Fibroblast of lung (primary cell): ENCODE data around the gene ATP6V1G2. TPM values are rescaled to one million over a fixed set of nuclear protein-coding genes. Genes with fewer than 3 reads are reported as not detected.

Source experiments
- DNase-seq, 2 donors: peaks; one replicate each; pipeline versions ENCODE4 v3.0.0 to v3.0.0-alpha.2; 2010; ENCODE audit warnings: low read depth in 2 of 2
- H2AFZ ChIP-seq: 2 replicates; pipeline ENCODE4 v1.5.1; 2012; ENCODE audit warnings: low read length, control low read depth, inconsistent platforms
- H3K27ac ChIP-seq: 2 replicates; pipeline ENCODE4 v1.5.1; 2011; ENCODE audit warnings: low read length, control low read depth; ENCODE audit not compliant: insufficient read depth
- H3K27me3 ChIP-seq: 2 replicates; pipeline ENCODE4 v1.5.1; 2011; ENCODE audit warnings: mild to moderate bottlenecking, low read length; ENCODE audit not compliant: control insufficient read depth, insufficient read depth
- H3K36me3 ChIP-seq: 2 replicates; pipeline ENCODE4 v1.5.1; 2011; ENCODE audit warnings: low read length; ENCODE audit not compliant: control insufficient read depth, insufficient read depth
- H3K4me1 ChIP-seq: 2 replicates; pipeline ENCODE4 v1.5.1; 2011; ENCODE audit warnings: low read length; ENCODE audit not compliant: control insufficient read depth, insufficient read depth; ENCODE audit errors: extremely low read depth
- H3K4me2 ChIP-seq: 2 replicates; pipeline ENCODE4 v1.5.1; 2011; ENCODE audit warnings: low read length, control low read depth; ENCODE audit not compliant: insufficient read depth; ENCODE audit errors: extremely low read depth
- H3K4me3 ChIP-seq, 4 experiments: fragments of 200-600 bp in 1 of 4; sonication (generic) in 1 of 4; replicated peaks in 1 of 4; 2 replicates each; pipeline ENCODE4 v1.5.1; 2011 to 2016; ENCODE audit warnings: low read length in 4 of 4, low read depth in 3 of 4, mild to moderate bottlenecking in 3 of 4, control low read depth in 2 of 4, inconsistent platforms in 1 of 4, mixed read lengths in 1 of 4; ENCODE audit not compliant: insufficient read depth in 1 of 4; ENCODE audit errors: control extremely low read depth in 1 of 4
- H3K79me2 ChIP-seq: 2 replicates; pipeline ENCODE4 v1.5.1; 2012; ENCODE audit warnings: mild to moderate bottlenecking, low read length, inconsistent platforms; ENCODE audit not compliant: control insufficient read depth, insufficient read depth
- H3K9ac ChIP-seq: 2 replicates; pipeline ENCODE4 v1.5.1; 2011; ENCODE audit warnings: mild to moderate bottlenecking, low read length, control low read depth; ENCODE audit not compliant: insufficient read depth
- H3K9me3 ChIP-seq: 2 replicates; pipeline ENCODE4 v1.5.1; 2012; ENCODE audit warnings: low read depth, low read length; ENCODE audit not compliant: control insufficient read depth, insufficient read depth
- H4K20me1 ChIP-seq: 2 replicates; pipeline ENCODE4 v1.5.1; 2011; ENCODE audit warnings: low read length; ENCODE audit not compliant: control insufficient read depth, insufficient read depth; ENCODE audit errors: extremely low read depth
- EZH2 ChIP-seq: IDR thresholded peaks from 2 replicates; pipeline ENCODE4 v1.5.1; 2012; ENCODE audit warnings: low read length, control low read depth, mild to moderate bottlenecking; ENCODE audit errors: missing control alignments
- polyA plus RNA-seq, 2 donors: library from polyadenylated mRNA; depleted of rRNA in 1 of 2; stranded (reverse) in 1 of 2; unstranded in 1 of 2; fragments of >200 nt; gene quantifications; 2 replicates each; pipeline ENCODE4 v1.2.1, GENCODE V29; 2011 to 2012; ENCODE audit warnings: missing spikeins in 1 of 2
- total RNA-seq: library from RNA; depleted of rRNA; stranded (reverse); fragments of >200 nt; gene quantifications from 2 replicates; pipeline ENCODE4 v1.2.1, GENCODE V29; 2014
- TF ChIP-seq, protein P1 (sequence below), 2 donors: IDR thresholded peaks in 1 of 2; conservative IDR thresholded peaks in 1 of 2; 1 replicate in 1 of 2; 2 replicates in 1 of 2; pipeline ENCODE4 v1.5.1; 2011 to 2012; ENCODE audit warnings: low read length in 2 of 2, control low read depth in 1 of 2, inconsistent platforms in 1 of 2, low read depth in 1 of 2, mild to moderate bottlenecking in 1 of 2

ATP6V1G2 gene
- total and polyA plus RNA-seq, 2 donors (not counting 1 experiment from before 2014, with no cell fraction given), result 11.2 to 16.0 TPM

DNA sequence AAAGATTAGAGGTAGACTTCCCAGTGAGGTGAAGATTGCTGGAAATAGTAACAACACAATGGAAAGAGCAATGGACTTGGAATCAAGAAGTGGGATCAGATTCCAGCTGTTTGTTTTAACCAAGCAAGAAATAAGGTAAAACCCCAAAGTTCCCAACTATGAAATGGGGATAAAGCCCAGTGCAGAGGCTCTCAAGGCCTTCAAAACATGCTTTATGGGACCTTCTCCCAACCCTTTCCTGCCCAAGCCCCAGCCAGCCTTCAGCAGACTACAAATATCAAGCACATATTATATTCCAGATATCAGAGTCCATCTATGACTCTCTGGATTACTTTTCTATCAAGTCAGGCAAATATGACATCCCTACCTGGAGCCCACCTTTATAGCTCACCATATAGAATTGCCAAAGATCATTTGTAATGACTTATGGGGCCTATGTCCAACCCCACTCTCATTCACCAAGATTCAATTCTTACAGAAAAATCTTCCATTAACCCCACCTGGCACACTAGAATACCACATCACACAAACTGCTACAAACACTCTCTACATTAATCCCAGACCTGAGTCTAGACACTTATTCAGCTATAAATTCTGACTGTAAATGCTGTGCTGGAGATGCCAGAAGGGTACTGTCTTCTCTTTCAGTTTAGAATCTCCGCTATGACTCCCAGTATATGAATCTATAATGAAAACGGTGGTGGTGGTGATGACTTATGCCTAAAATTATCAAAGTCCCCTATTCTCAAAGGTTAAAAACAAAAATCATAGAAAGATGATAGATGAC is 10.7 kb downstream of the ATP6V1G2 start:
- Histone ChIP-seq H4K20me1 (peaks cover 1% of the 10 kb centered on the region), H3K79me2 (peaks cover 58% of the 10 kb centered on the region)

GRCh38 chr6:31534521-31535040 is 11.8 kb downstream of the ATP6V1G2 start:
- Histone ChIP-seq H3K4me2 (no peak overlapping the region), H4K20me1 (peaks cover 1% of the 10 kb centered on the region), H3K9me3 (no peaks in the 10 kb centered on the region), H2AFZ (no peak overlapping the region), H3K27ac (no peak overlapping the region), H3K36me3 (peaks cover 48% of the 10 kb centered on the region), H3K79me2 (peaks cover 46% of the 10 kb centered on the region), H3K9ac (no peak overlapping the region), H3K4me3 (no peak overlapping the region), H3K4me1 (peaks cover 6% of the 10 kb centered on the region), H3K27me3 (no peaks in the 10 kb centered on the region)
- TF ChIP-seq EZH2, result no peak
- TF ChIP-seq, protein P1, sequence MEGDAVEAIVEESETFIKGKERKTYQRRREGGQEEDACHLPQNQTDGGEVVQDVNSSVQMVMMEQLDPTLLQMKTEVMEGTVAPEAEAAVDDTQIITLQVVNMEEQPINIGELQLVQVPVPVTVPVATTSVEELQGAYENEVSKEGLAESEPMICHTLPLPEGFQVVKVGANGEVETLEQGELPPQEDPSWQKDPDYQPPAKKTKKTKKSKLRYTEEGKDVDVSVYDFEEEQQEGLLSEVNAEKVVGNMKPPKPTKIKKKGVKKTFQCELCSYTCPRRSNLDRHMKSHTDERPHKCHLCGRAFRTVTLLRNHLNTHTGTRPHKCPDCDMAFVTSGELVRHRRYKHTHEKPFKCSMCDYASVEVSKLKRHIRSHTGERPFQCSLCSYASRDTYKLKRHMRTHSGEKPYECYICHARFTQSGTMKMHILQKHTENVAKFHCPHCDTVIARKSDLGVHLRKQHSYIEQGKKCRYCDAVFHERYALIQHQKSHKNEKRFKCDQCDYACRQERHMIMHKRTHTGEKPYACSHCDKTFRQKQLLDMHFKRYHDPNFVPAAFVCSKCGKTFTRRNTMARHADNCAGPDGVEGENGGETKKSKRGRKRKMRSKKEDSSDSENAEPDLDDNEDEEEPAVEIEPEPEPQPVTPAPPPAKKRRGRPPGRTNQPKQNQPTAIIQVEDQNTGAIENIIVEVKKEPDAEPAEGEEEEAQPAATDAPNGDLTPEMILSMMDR (conservative IDR thresholded peaks at IDR 0.05 in 1 of 2, IDR thresholded peaks at IDR 0.05 in 1 of 2; ENCODE audit: low read depth in 1 of 2, low read length in 2 of 2), result no peak
- DNase-seq, result no peak

More for the DNA sequence above, 10.7 kb downstream of the ATP6V1G2 start:
- Histone ChIP-seq H3K4me2 (no peak overlapping the region), H3K9ac (no peak overlapping the region), H3K36me3 (peaks cover 42% of the 10 kb centered on the region), H3K9me3 (no peaks in the 10 kb centered on the region), H3K4me3 (no peak overlapping the region), H2AFZ (no peak overlapping the region), H3K27me3 (no peaks in the 10 kb centered on the region), H3K4me1 (peaks cover 7% of the 10 kb centered on the region), H3K27ac (no peak overlapping the region)
- no peak for DNase-seq
- TF ChIP-seq, protein P1 (conservative IDR thresholded peaks at IDR 0.05 in 1 of 2, IDR thresholded peaks at IDR 0.05 in 1 of 2; ENCODE audit: low read depth in 1 of 2, low read length in 2 of 2), result no peak
- no peak for TF ChIP-seq EZH2

DNA sequence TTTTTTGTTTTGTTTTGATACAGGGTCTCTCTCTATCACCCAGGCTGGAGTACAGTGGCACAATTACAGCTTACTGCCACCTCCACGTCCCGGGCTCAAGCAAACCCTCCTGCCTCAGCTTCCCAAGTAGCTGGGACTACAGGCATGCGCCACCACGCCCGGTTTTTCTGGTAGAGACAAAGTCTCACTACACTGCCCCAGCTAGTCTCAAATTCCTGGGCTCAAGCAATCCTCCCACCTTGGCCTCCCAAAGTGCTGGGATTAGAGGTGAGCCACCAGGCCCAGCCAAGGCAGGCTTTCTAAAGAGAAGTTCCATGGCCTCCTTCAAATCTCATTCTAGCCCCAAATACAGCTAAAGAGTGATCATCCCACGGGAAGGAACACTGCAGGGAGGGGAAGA is 12.4 kb downstream of the ATP6V1G2 start:
- Histone ChIP-seq H3K9ac (no peak overlapping the region), H3K27ac (no peak overlapping the region), H3K79me2 (peaks cover 40% of the 10 kb centered on the region), H3K27me3 (no peaks in the 10 kb centered on the region), H4K20me1 (peaks cover under 1% of the 10 kb centered on the region), H3K9me3 (no peaks in the 10 kb centered on the region), H3K36me3 (peaks cover 46% of the 10 kb centered on the region), H2AFZ (no peak overlapping the region), H3K4me3 (no peak overlapping the region), H3K4me2 (no peak overlapping the region), H3K4me1 (peaks cover under 1% of the 10 kb centered on the region)
- TF ChIP-seq, protein P1 (conservative IDR thresholded peaks at IDR 0.05 in 1 of 2, IDR thresholded peaks at IDR 0.05 in 1 of 2; ENCODE audit: low read depth in 1 of 2, low read length in 2 of 2), result no peak
- no peak for TF ChIP-seq EZH2
- no peak for DNase-seq
